Right renal pelvis (tissue), 4 donors: Measurements from ENCODE around the gene PRSS22. TPM values are rescaled to one million over a fixed set of nuclear protein-coding genes. Genes with fewer than 3 reads are reported as not detected.
A peak's percentile ranks its signal among the peaks of the same experiment; 100 is the strongest.

Source experiments
- DNase-seq, 4 donors: peaks; one replicate each; pipeline ENCODE4 v3.0.0-alpha.2; 2013; ENCODE audit warnings: low read depth in 4 of 4, low spot score in 3 of 4, missing footprints in 1 of 4
- polyA plus RNA-seq, 4 donors: library from polyadenylated mRNA; unstranded; fragments of 120-200 nt; gene quantifications; one replicate each; pipeline ENCODE4 v1.2.1, GENCODE V29; 2013; ENCODE audit not compliant: insufficient read length in 4 of 4

PRSS22 gene
- polyA plus RNA-seq, 4 donors = 7.5 to 9.8 (median 8.4) TPM

- DNase-seq = no peak
Measured at GRCh38 chr16:2881783-2882649, 24.0 kb upstream of the PRSS22 start.

GRCh38 chr16:2879854-2880508 is 22.0 kb upstream of the PRSS22 start:
- no peak for DNase-seq

- peak in 1 of 4 donors; percentile 51 for DNase-seq
Measured at GRCh38 chr16:2874912-2875362, 17.0 kb upstream of the PRSS22 start.

- DNase-seq = no peak
Measured at GRCh38 chr16:2874032-2874911, 16.3 kb upstream of the PRSS22 start.

- DNase-seq = no peak
Measured at GRCh38 chr16:2871926-2872325, 14.0 kb upstream of the PRSS22 start.

- DNase-seq = peak; percentile 81 to 87 (median 87)
Measured at GRCh38 chr16:2867987-2868789, 10.2 kb upstream of the PRSS22 start.

GRCh38 chr16:2867661-2867986 is 9.7 kb upstream of the PRSS22 start:
- DNase-seq = no peak

- DNase-seq = no peak
Measured at GRCh38 chr16:2866431-2866830, 8.5 kb upstream of the PRSS22 start.

GRCh38 chr16:2865651-2866050 is 7.7 kb upstream of the PRSS22 start:
- DNase-seq = no peak

- DNase-seq = no peak
Measured at GRCh38 chr16:2860826-2861567, 3.0 kb upstream of the PRSS22 start.

- DNase-seq = no peak
Measured at GRCh38 chr16:2859686-2860265, 1.8 kb upstream of the PRSS22 start.

- peak in 2 of 4 donors; percentile 35 to 36 for DNase-seq
Measured at GRCh38 chr16:2858245-2859025, 465 bp upstream of the PRSS22 start.

GRCh38 chr16:2856686-2857450 is 1.1 kb downstream of the PRSS22 start:
- DNase-seq = no peak

GRCh38 chr16:2856061-2856670 is 1.8 kb downstream of the PRSS22 start:
- no peak for DNase-seq

GRCh38 chr16:2855536-2855935 is 2.4 kb downstream of the PRSS22 start:
- DNase-seq = no peak

GRCh38 chr16:2854700-2855309 is 3.2 kb downstream of the PRSS22 start:
- no peak for DNase-seq
